Heart right ventricle (tissue), 16 donors: ENCODE data around the gene MBD3L3. TPM values are rescaled to one million over a fixed set of nuclear protein-coding genes. Genes with fewer than 3 reads are reported as not detected.

Experiments used
- ATAC-seq, 8 donors: fragments of 200-7000 bp; cut with Tn5 transposase; one replicate each; pipeline ENCODE4 v1.9.1; 2020; ENCODE audit warnings: mild to moderate bottlenecking in 8 of 8, moderate library complexity in 8 of 8, moderate number of reproducible peaks in 1 of 8
- DNase-seq, 2 donors: peaks; one replicate each; pipeline ENCODE4 v3.0.0-alpha.2; 2020
- H3K27ac ChIP-seq, 10 donors: fragments of 200-600 bp; sonication (generic) in 2 of 10; one replicate each; pipeline versions ENCODE4 v1.5.0 to v1.8.0; 2020 to 2022; ENCODE audit warnings: mild to moderate bottlenecking in 3 of 10
- H3K27me3 ChIP-seq, 7 donors: fragments of 200-600 bp; one replicate each; pipeline ENCODE4 v1.8.0; 2021 to 2022; ENCODE audit warnings: mild to moderate bottlenecking in 2 of 7
- H3K36me3 ChIP-seq, 9 donors: fragments of 200-600 bp; sonication (generic) in 1 of 9; one replicate each; pipeline versions ENCODE4 v1.5.0 to v1.8.0; 2020 to 2022; ENCODE audit warnings: mild to moderate bottlenecking in 2 of 9
- H3K4me1 ChIP-seq, 9 donors: fragments of 200-600 bp; sonication (generic) in 1 of 9; one replicate each; pipeline versions ENCODE4 v1.5.0 to v1.8.0; 2020 to 2022; ENCODE audit warnings: mild to moderate bottlenecking in 4 of 9
- H3K4me3 ChIP-seq, 10 donors: fragments of 200-600 bp; sonication (generic) in 2 of 10; one replicate each; pipeline versions ENCODE4 v1.5.0 to v1.8.0; 2020 to 2022; ENCODE audit warnings: mild to moderate bottlenecking in 7 of 10, moderate library complexity in 2 of 10
- H3K9me3 ChIP-seq, 11 donors: fragments of 200-600 bp in 10 of 11; sonication (generic) in 2 of 11; one replicate each; pipeline versions ENCODE4 v1.5.0 to v1.8.0; 2013 to 2022; ENCODE audit warnings: mild to moderate bottlenecking in 2 of 11, control low read depth in 1 of 11, moderate library complexity in 1 of 11
- WGBS, 2 donors: extraction: QIAGEN DNeasy Blood & Tissue Kit; methylation state at CpG; one replicate each; pipeline ENCODE4 v1.1.7; 2013; ENCODE audit warnings: inconsistent platforms in 1 of 2; 5-methylcytosine and 5-hydroxymethylcytosine counted together
- intact Hi-C, 10 donors: fragments of 100-400 bp; cut with DNase I; formaldehyde crosslinking; loops; one replicate each; pipeline versions ENCODE4 v1.11.1 to v1.14.2; 2022
- polyA plus RNA-seq, 2 donors: library from polyadenylated mRNA; stranded (reverse); fragments of 200-250 nt; gene quantifications; one replicate each; pipeline ENCODE4 v1.2.3, GENCODE V29; 2013
- total RNA-seq, 10 donors: library from RNA; stranded (reverse); fragmentation: NEBNext Ultra II Directional in 3 of 10; extraction: Animal tissue kit (Norgen Biotek cat#: 25700) in 3 of 10; gene quantifications; one replicate each; pipeline versions ENCODE4 v1.2.1 to v1.2.4, GENCODE V29; 2021 to 2023
- TF ChIP-seq, protein P1 (sequence below), 9 donors: fragments of 200-600 bp; sonication (generic) in 2 of 9; IDR thresholded peaks; one replicate each; pipeline versions ENCODE4 v1.5.0 to v1.8.0; 2021 to 2022; ENCODE audit warnings: antibody characterized with exemption in 9 of 9, mild to moderate bottlenecking in 5 of 9, moderate library complexity in 1 of 9
- donor health status: Arrhythmogenic right ventricular cardiomyopathy.
- donor health status: ischemic (EF 13 %, LVEDD 7.1; RV severe dilation, severe dysfunction).
- donor health status: healthy with polysubstance abuse.
- donor health status: DM: no; HTN: yes; CAD: no.
- donor health status: DM: no; HTN: no; CAD: no.
- donor health status: ischemic (EF 25% LVEDD 6.9; RV normal size, moderate dysfunction).
- donor health status: ischemic (EF 25% LVEDD 5.7; RV mildly dilated, moderate dysfunction).
- donor health status: healthy.
- donor health status: DM: yes; HTN: yes; CAD: no.
- donor health status: Ischemic cardiomyopathy.
- donor health status: ischemic (EF 35%, LVEDD 5.7; RV mildly dilated, moderate dysfunction).
- donor health status: nonischemic (EF 11% LVEDD 7.7; RV severe dilation, severe dysfunction).
- donor health status: DM: yes; HTN: yes; CAD: no.
- donor health status: PGD.
- donor health status: ischemic (EF 29% LVEDD 5.4; RV normal size, mild dysfunction).
- donor health status: nonischemic (EF 23%, LVEDD 6.1; RV moderate dilation, normal function).

MBD3L3 gene
- total and polyA plus RNA-seq, 12 donors: not detected

DNA sequence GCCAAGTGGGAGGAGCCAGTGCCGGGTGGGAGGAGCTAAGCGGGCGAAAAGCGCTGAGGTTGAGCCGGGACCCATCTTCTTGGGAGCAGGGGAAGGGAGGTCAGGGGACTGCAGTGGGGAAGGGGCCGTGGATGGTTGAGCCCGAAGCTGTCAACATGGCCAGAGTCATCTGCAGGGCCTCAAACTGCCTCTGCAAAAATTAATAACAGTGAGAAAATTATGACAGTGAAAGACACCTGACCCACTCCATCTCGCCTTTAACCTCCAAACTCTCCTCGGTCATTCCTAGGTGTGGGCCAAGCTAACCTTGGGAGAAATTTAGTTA, 41.1 kb upstream of the MBD3L3 start:
- peaks cover 0 to 5% (median 0%) of the 10 kb centered on the region in 9 donors for H3K36me3 ChIP-seq
- TF ChIP-seq, protein P1, sequence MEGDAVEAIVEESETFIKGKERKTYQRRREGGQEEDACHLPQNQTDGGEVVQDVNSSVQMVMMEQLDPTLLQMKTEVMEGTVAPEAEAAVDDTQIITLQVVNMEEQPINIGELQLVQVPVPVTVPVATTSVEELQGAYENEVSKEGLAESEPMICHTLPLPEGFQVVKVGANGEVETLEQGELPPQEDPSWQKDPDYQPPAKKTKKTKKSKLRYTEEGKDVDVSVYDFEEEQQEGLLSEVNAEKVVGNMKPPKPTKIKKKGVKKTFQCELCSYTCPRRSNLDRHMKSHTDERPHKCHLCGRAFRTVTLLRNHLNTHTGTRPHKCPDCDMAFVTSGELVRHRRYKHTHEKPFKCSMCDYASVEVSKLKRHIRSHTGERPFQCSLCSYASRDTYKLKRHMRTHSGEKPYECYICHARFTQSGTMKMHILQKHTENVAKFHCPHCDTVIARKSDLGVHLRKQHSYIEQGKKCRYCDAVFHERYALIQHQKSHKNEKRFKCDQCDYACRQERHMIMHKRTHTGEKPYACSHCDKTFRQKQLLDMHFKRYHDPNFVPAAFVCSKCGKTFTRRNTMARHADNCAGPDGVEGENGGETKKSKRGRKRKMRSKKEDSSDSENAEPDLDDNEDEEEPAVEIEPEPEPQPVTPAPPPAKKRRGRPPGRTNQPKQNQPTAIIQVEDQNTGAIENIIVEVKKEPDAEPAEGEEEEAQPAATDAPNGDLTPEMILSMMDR (IDR thresholded peaks at IDR 0.05): no peak
- 12 to 13% methylated on average over 9 of the region's 9 CpGs for whole genome bisulfite sequencing, 2 donors
- H3K4me3 ChIP-seq: peak overlapping the region; percentile 46 to 89 (median 64)
- peak overlapping the region; percentile 83 to 99 (median 94) for H3K27ac ChIP-seq
- H3K4me1 ChIP-seq: peaks cover 0 to 21% (median 7%) of the 10 kb centered on the region in 9 donors
- H3K27me3 ChIP-seq: no peaks in the 10 kb centered on the region
- H3K9me3 ChIP-seq: peaks cover 0 to 36% (median 6%) of the 10 kb centered on the region in 11 donors
- intact Hi-C loops: loop anchor here in 1 of 10 donors (5.0 kb wide), 2 partner anchors 357 to 1322 kb away; no protein-coding TSS in a partner anchor
- DNase-seq (no peak), ATAC-seq (no peak)

GRCh38 chr19:7098701-7099596, 40.5 kb upstream of the MBD3L3 start:
- peak overlapping the region; percentile 46 to 89 (median 64) for H3K4me3 ChIP-seq
- H3K36me3 ChIP-seq: peaks cover 0 to 5% (median 0%) of the 10 kb centered on the region in 9 donors
- intact Hi-C loops: loop anchor here in 1 of 10 donors (5.0 kb wide), 2 partner anchors 357 to 1322 kb away; no protein-coding TSS in a partner anchor
- ATAC-seq (peak; percentile 94 to 98 (median 96)), DNase-seq (peak; percentile 93 to 95)
- TF ChIP-seq, protein P1 (IDR thresholded peaks at IDR 0.05): no peak
- peaks cover 0 to 42% (median 8%) of the 10 kb centered on the region in 11 donors for H3K9me3 ChIP-seq
- H3K4me1 ChIP-seq: peaks cover 0 to 18% (median 7%) of the 10 kb centered on the region in 9 donors
- H3K27ac ChIP-seq: peak overlapping the region; percentile 83 to 99 (median 94)
- 0 to 1% methylated on average over 78 of the region's 78 CpGs for WGBS, 2 donors
- no peaks in the 10 kb centered on the region for H3K27me3 ChIP-seq

GRCh38 chr19:7098096-7098495, 39.6 kb upstream of the MBD3L3 start:
- 99% methylated on average over 3 of the region's 3 CpGs for WGBS, 2 donors
- intact Hi-C loops: loop anchor here in 1 of 10 donors (5.0 kb wide), 2 partner anchors 356 to 1321 kb away; no protein-coding TSS in a partner anchor

GRCh38 chr19:7088999-7089398, 30.5 kb upstream of the MBD3L3 start:
- Histone ChIP-seq H3K27ac (no peak overlapping the region), H3K27me3 (no peaks in the 10 kb centered on the region), H3K4me3 (no peak overlapping the region), H3K9me3 (peaks cover 3 to 100% (median 69%) of the 10 kb centered on the region in 11 donors), H3K4me1 (no peaks in the 10 kb centered on the region), H3K36me3 (peaks cover 2 to 80% (median 12%) of the 10 kb centered on the region in 9 donors)
- 96 to 97% methylated on average over 6 of the region's 6 CpGs for WGBS, 2 donors
- ATAC-seq: no peak
- no peak for DNase-seq
- intact Hi-C loops: no loop called here
- TF ChIP-seq, protein P1 (IDR thresholded peaks at IDR 0.05): no peak

More at GRCh38 chr19:7098096-7098495, 39.6 kb upstream of the MBD3L3 start:
- DNase-seq: no peak
- H3K36me3 ChIP-seq: peaks cover 0 to 5% (median 0%) of the 10 kb centered on the region in 9 donors
- no peaks in the 10 kb centered on the region for H3K27me3 ChIP-seq
- peaks cover 0 to 51% (median 14%) of the 10 kb centered on the region in 11 donors for H3K9me3 ChIP-seq
- no peak for ATAC-seq
- H3K4me3 ChIP-seq: peak overlapping the region in 7 of 10 donors; percentile 47 to 89 (median 66)
- TF ChIP-seq, protein P1 (IDR thresholded peaks at IDR 0.05): no peak
- H3K27ac ChIP-seq: peak overlapping the region in 7 of 10 donors; percentile 83 to 99 (median 94)
- peaks cover 0 to 18% (median 7%) of the 10 kb centered on the region in 9 donors for H3K4me1 ChIP-seq
